ENCODE results near the gene GOLGA3.
"Not testable (repeated sequence)": the region's sequence is repeated elsewhere in the genome, so short reads cannot be mapped to it uniquely, and the experiment has no call there.

The GOLGA3 gene

GRCh38 chr12:132807295-132808092, 21.2 kb downstream of the GOLGA3 start:
- DNase-seq = no peak

- DNase-seq = no peak
Measured at GRCh38 chr12:132806857-132807256, 21.8 kb downstream of the GOLGA3 start.

- DNase-seq = no peak
Measured at GRCh38 chr12:132804426-132804861, 24.2 kb downstream of the GOLGA3 start.

- DNase-seq = no peak
Measured at GRCh38 chr12:132803888-132804287, 24.8 kb downstream of the GOLGA3 start.

- no peak for DNase-seq
Measured at GRCh38 chr12:132803125-132803524, 25.5 kb downstream of the GOLGA3 start.

- DNase-seq = no peak
Measured at GRCh38 chr12:132801741-132802140, 26.9 kb downstream of the GOLGA3 start.

- DNase-seq = no peak
Measured at GRCh38 chr12:132798836-132799235, 29.8 kb downstream of the GOLGA3 start.

GRCh38 chr12:132797820-132798570, 30.7 kb downstream of the GOLGA3 start:
- no peak for DNase-seq

GRCh38 chr12:132795847-132796246, 32.8 kb downstream of the GOLGA3 start:
- DNase-seq = no peak

GRCh38 chr12:132791940-132792339, 36.7 kb downstream of the GOLGA3 start:
- DNase-seq = not testable (repeated sequence)

GRCh38 chr12:132789099-132789471, 39.6 kb downstream of the GOLGA3 start:
- DNase-seq = no peak

GRCh38 chr12:132788375-132789098, 40.1 kb downstream of the GOLGA3 start:
- no peak for DNase-seq

- no peak for DNase-seq
Measured at GRCh38 chr12:132787877-132788276, 40.8 kb downstream of the GOLGA3 start.

- DNase-seq = no peak
Measured at GRCh38 chr12:132786192-132786591, 42.5 kb downstream of the GOLGA3 start.

- no peak for DNase-seq
Measured at GRCh38 chr12:132784580-132784979, 44.1 kb downstream of the GOLGA3 start.

- DNase-seq = no peak
Measured at GRCh38 chr12:132783917-132784531, 44.6 kb downstream of the GOLGA3 start.

- no peak for DNase-seq
Measured at GRCh38 chr12:132781938-132782337, 46.7 kb downstream of the GOLGA3 start.

GRCh38 chr12:132779781-132780353, 48.8 kb downstream of the GOLGA3 start:
- DNase-seq = no peak

- DNase-seq = no peak
Measured at GRCh38 chr12:132777614-132778013, 51.1 kb downstream of the GOLGA3 start.

- DNase-seq = no peak
Measured at GRCh38 chr12:132776816-132777568, 51.7 kb downstream of the GOLGA3 start.

GRCh38 chr12:132776230-132776625, 52.4 kb downstream of the GOLGA3 start:
- DNase-seq = not testable (repeated sequence)
